ENCODE data around the gene SPO11. TPM values are rescaled to one million over a fixed set of nuclear protein-coding genes. Genes with fewer than 3 reads are reported as not detected.

SPO11 gene
- total and polyA plus RNA-seq, 2 experiments from 2014 or later = not detected

DNA sequence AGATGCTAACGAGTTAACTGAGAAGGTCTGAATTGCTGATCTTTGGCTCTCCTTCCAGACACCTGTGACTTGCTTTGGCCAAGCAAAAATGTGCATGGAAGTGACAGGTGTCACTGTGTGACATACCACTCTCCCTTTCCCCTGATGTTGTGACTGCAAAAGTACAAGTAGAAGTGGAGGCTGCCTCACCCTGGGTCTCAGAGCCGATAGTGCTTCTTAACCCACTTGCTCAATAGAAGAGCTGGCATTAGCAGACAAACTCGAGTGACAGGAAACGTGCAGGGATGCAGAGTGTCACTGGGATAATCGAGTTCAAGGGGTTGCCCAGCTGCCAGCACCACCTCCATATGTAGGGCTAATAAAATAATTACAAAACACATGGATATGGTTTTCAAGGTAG is 16.4 kb upstream of the SPO11 start:
- Mint-ChIP-seq H3K4me1 (no peaks in the 10 kb centered on the region; the same call in 2 of the 3 replicates), H3K27ac (no peak overlapping the region), H3K36me3 (ENCODE audit: low read depth) (no peaks in the 10 kb centered on the region), H3K27me3 (ENCODE audit: insufficient read depth, low read depth, poor library complexity) (no peaks in the 10 kb centered on the region), H3K4me3 (no peak overlapping the region), H3K9me3 (no peaks in the 10 kb centered on the region)
- Histone ChIP-seq H3K27ac (ENCODE audit: low read depth) (no peak overlapping the region), H2AFZ (no peak overlapping the region), H3K36me3 (ENCODE audit: insufficient read depth) (no peaks in the 10 kb centered on the region), H3F3A (replicated peaks; ENCODE audit: low read depth) (no peaks in the 10 kb centered on the region), H3K9me2 (ENCODE audit: insufficient read depth) (no peaks in the 10 kb centered on the region), H3K79me2 (replicated peaks; ENCODE audit: insufficient read depth) (no peaks in the 10 kb centered on the region), H3K27me3 (ENCODE audit: insufficient read depth) (no peaks in the 10 kb centered on the region), H3K4me2 (no peak overlapping the region), H3K4me1 (ENCODE audit: insufficient read depth) (no peaks in the 10 kb centered on the region), H3K4me3 (no peak overlapping the region), H4K20me1 (replicated peaks; ENCODE audit: insufficient read depth) (no peaks in the 10 kb centered on the region)
- ATAC-seq (no peak), DNase-seq (ENCODE audit: low spot score) (no peak)
- TF ChIP-seq ZNF331 (CRISPR knock-in tag; IDR thresholded peaks at IDR 0.05; ENCODE audit: low read depth) (no peak), ZNF114 (CRISPR knock-in tag; IDR thresholded peaks at IDR 0.05) (no peak), JUNB (IDR thresholded peaks at IDR 0.05; ENCODE audit: unreplicated experiment) (no peak), EZH2 (IDR thresholded peaks at IDR 0.05; ENCODE audit: low read depth, unreplicated experiment) (no peak), STAT1 (IDR thresholded peaks at IDR 0.05; ENCODE audit: unreplicated experiment) (no peak), POLR2AphosphoS5 (IDR thresholded peaks at IDR 0.05; ENCODE audit: low read depth) (no peak)
- TF ChIP-seq, protein P1, sequence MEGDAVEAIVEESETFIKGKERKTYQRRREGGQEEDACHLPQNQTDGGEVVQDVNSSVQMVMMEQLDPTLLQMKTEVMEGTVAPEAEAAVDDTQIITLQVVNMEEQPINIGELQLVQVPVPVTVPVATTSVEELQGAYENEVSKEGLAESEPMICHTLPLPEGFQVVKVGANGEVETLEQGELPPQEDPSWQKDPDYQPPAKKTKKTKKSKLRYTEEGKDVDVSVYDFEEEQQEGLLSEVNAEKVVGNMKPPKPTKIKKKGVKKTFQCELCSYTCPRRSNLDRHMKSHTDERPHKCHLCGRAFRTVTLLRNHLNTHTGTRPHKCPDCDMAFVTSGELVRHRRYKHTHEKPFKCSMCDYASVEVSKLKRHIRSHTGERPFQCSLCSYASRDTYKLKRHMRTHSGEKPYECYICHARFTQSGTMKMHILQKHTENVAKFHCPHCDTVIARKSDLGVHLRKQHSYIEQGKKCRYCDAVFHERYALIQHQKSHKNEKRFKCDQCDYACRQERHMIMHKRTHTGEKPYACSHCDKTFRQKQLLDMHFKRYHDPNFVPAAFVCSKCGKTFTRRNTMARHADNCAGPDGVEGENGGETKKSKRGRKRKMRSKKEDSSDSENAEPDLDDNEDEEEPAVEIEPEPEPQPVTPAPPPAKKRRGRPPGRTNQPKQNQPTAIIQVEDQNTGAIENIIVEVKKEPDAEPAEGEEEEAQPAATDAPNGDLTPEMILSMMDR (conservative IDR thresholded peaks at IDR 0.05; ENCODE audit: low read depth in 2 of 2) = no peak
- TF ChIP-seq, protein P2, sequence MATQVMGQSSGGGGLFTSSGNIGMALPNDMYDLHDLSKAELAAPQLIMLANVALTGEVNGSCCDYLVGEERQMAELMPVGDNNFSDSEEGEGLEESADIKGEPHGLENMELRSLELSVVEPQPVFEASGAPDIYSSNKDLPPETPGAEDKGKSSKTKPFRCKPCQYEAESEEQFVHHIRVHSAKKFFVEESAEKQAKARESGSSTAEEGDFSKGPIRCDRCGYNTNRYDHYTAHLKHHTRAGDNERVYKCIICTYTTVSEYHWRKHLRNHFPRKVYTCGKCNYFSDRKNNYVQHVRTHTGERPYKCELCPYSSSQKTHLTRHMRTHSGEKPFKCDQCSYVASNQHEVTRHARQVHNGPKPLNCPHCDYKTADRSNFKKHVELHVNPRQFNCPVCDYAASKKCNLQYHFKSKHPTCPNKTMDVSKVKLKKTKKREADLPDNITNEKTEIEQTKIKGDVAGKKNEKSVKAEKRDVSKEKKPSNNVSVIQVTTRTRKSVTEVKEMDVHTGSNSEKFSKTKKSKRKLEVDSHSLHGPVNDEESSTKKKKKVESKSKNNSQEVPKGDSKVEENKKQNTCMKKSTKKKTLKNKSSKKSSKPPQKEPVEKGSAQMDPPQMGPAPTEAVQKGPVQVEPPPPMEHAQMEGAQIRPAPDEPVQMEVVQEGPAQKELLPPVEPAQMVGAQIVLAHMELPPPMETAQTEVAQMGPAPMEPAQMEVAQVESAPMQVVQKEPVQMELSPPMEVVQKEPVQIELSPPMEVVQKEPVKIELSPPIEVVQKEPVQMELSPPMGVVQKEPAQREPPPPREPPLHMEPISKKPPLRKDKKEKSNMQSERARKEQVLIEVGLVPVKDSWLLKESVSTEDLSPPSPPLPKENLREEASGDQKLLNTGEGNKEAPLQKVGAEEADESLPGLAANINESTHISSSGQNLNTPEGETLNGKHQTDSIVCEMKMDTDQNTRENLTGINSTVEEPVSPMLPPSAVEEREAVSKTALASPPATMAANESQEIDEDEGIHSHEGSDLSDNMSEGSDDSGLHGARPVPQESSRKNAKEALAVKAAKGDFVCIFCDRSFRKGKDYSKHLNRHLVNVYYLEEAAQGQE (IDR thresholded peaks at IDR 0.05; ENCODE audit: unreplicated experiment) = no peak
- TF ChIP-seq, protein P3, sequence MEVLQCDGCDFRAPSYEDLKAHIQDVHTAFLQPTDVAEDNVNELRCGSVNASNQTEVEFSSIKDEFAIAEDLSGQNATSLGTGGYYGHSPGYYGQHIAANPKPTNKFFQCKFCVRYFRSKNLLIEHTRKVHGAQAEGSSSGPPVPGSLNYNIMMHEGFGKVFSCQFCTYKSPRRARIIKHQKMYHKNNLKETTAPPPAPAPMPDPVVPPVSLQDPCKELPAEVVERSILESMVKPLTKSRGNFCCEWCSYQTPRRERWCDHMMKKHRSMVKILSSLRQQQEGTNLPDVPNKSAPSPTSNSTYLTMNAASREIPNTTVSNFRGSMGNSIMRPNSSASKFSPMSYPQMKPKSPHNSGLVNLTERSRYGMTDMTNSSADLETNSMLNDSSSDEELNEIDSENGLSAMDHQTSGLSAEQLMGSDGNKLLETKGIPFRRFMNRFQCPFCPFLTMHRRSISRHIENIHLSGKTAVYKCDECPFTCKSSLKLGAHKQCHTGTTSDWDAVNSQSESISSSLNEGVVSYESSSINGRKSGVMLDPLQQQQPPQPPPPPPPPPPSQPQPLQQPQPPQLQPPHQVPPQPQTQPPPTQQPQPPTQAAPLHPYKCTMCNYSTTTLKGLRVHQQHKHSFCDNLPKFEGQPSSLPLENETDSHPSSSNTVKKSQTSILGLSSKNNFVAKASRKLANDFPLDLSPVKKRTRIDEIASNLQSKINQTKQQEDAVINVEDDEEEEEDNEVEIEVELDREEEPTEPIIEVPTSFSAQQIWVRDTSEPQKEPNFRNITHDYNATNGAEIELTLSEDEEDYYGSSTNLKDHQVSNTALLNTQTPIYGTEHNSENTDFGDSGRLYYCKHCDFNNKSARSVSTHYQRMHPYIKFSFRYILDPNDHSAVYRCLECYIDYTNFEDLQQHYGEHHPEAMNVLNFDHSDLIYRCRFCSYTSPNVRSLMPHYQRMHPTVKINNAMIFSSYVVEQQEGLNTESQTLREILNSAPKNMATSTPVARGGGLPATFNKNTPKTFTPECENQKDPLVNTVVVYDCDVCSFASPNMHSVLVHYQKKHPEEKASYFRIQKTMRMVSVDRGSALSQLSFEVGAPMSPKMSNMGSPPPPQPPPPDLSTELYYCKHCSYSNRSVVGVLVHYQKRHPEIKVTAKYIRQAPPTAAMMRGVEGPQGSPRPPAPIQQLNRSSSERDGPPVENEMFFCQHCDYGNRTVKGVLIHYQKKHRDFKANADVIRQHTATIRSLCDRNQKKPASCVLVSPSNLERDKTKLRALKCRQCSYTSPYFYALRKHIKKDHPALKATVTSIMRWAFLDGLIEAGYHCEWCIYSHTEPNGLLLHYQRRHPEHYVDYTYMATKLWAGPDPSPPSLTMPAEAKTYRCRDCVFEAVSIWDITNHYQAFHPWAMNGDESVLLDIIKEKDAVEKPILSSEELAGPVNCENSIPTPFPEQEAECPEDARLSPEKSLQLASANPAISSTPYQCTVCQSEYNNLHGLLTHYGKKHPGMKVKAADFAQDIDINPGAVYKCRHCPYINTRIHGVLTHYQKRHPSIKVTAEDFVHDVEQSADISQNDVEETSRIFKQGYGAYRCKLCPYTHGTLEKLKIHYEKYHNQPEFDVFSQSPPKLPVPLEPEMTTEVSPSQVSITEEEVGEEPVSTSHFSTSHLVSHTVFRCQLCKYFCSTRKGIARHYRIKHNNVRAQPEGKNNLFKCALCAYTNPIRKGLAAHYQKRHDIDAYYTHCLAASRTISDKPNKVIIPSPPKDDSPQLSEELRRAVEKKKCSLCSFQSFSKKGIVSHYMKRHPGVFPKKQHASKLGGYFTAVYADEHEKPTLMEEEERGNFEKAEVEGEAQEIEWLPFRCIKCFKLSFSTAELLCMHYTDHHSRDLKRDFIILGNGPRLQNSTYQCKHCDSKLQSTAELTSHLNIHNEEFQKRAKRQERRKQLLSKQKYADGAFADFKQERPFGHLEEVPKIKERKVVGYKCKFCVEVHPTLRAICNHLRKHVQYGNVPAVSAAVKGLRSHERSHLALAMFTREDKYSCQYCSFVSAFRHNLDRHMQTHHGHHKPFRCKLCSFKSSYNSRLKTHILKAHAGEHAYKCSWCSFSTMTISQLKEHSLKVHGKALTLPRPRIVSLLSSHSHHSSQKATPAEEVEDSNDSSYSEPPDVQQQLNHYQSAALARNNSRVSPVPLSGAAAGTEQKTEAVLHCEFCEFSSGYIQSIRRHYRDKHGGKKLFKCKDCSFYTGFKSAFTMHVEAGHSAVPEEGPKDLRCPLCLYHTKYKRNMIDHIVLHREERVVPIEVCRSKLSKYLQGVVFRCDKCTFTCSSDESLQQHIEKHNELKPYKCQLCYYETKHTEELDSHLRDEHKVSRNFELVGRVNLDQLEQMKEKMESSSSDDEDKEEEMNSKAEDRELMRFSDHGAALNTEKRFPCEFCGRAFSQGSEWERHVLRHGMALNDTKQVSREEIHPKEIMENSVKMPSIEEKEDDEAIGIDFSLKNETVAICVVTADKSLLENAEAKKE (CRISPR knock-in tag; IDR thresholded peaks at IDR 0.05) = no peak
- TF ChIP-seq, protein P4, sequence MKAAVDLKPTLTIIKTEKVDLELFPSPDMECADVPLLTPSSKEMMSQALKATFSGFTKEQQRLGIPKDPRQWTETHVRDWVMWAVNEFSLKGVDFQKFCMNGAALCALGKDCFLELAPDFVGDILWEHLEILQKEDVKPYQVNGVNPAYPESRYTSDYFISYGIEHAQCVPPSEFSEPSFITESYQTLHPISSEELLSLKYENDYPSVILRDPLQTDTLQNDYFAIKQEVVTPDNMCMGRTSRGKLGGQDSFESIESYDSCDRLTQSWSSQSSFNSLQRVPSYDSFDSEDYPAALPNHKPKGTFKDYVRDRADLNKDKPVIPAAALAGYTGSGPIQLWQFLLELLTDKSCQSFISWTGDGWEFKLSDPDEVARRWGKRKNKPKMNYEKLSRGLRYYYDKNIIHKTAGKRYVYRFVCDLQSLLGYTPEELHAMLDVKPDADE (IDR thresholded peaks at IDR 0.05) = no peak

Measured in GM23338 (cell line).